ENCODE results near the gene CYLD. TPM values are rescaled to one million over a fixed set of nuclear protein-coding genes. Genes with fewer than 3 reads are reported as not detected.
A peak's percentile ranks its signal among the peaks of the same experiment; 100 is the strongest.

Gene CYLD
- total and polyA plus RNA-seq, 10 of the 15 experiments (the other 5 are each of a cell fraction or from before 2014, with no cell fraction given), result 19.2 to 106 (median 46.1) TPM

GRCh38 chr16:50708373-50709060 is 33.4 kb upstream of the CYLD start:
- H3K9me3 ChIP-seq (replicated peaks; ENCODE audit: control insufficient read depth, insufficient read depth, low read length), result peaks cover 11% of the 10 kb centered on the region
- no peak overlapping the region for H3K4me2 ChIP-seq (ENCODE audit: control insufficient read depth, insufficient read depth)
- no peak for TF ChIP-seq PAX8 (IDR thresholded peaks at IDR 0.05)
- no peak for TF ChIP-seq GATAD2B (conservative IDR thresholded peaks at IDR 0.05; ENCODE audit: low read depth)
- no peak for TF ChIP-seq IRF3 (IDR thresholded peaks at IDR 0.05)
- TF ChIP-seq ZBTB33 (IDR thresholded peaks at IDR 0.05), result peak; percentile 76; the same call in 1 of the 2 replicates
- TF ChIP-seq CBX5 (IDR thresholded peaks at IDR 0.05; ENCODE audit: low read depth), result no peak
- no peak for TF ChIP-seq BACH1 (IDR thresholded peaks at IDR 0.05; ENCODE audit: borderline replicate concordance)
- 90% methylated on average over 10 of the region's 10 CpGs for WGBS (ENCODE audit: insufficient coverage, insufficient replicate concordance, low lambda C conversion rate, missing lambda C conversion rate)
- H2AFZ ChIP-seq (ENCODE audit: control insufficient read depth, low read depth, low read length), result no peak overlapping the region
- ChIA-PET RAD21 (ENCODE audit: unreplicated experiment) (interaction anchor here (0.7 to 1.7 kb wide), 12 partner anchors 9 to 683 kb away, joined by 3 to 9 read pairs (median 4); partner anchors contain the start of genes CNEP1R1 and CYLD), POLR2A (interaction anchor here (0.6 to 1.7 kb wide), 8 partner anchors 9 to 434 kb away, joined by 3 to 8 read pairs (median 5); partner anchors contain the start of genes CYLD and SNX20), SMC1A (ENCODE audit: uncharacterized antibody, unreplicated experiment) (interaction anchor here (0.9 to 2.1 kb wide), 11 partner anchors 8 to 42 kb away, joined by 3 to 9 read pairs (median 5); partner anchors contain the start of gene CYLD), CTCF (interaction anchor here (0.9 to 1.6 kb wide), 10 partner anchors 12 to 98 kb away, joined by 3 to 10 read pairs (median 4); partner anchors contain the start of gene SNX20)
- H3K4me3 ChIP-seq, result no peak overlapping the region
- peak; percentile 13; the same call in 2 of the 3 replicates for ATAC-seq
- H3K79me2 ChIP-seq (ENCODE audit: control insufficient read depth, insufficient read depth, low read length), result no peaks in the 10 kb centered on the region; the same call in 1 of the 2 replicates
- no peaks in the 10 kb centered on the region for H3K27me3 ChIP-seq (replicated peaks in 1 of 2; ENCODE audit: control insufficient read depth in 2 of 2, insufficient read depth in 2 of 2, low read length in 1 of 2)
- H4K20me1 ChIP-seq (ENCODE audit: control insufficient read depth, insufficient read depth), result no peaks in the 10 kb centered on the region
- intact Hi-C loops (cut with micrococcal nuclease; ENCODE audit: unreplicated experiment) (no loop called here), in situ Hi-C loops (cut with MboI) (no loop called here)
- peaks cover 0 to 18% of the 10 kb centered on the region in 2 experiments; a peak in 2 of 4 replicates for H3K36me3 ChIP-seq (ENCODE audit: control insufficient read depth in 2 of 2, insufficient read depth in 2 of 2, low read length in 1 of 2)
- no TSS peak for BruUV-seq (replicated peaks)
- no peak for DNase-seq (ENCODE audit: low read depth, low spot score)
- H3K9ac ChIP-seq (ENCODE audit: control insufficient read depth, insufficient read depth, low read length), result no peak overlapping the region
- no peak for FAIRE-seq
- peaks cover 20% of the 10 kb centered on the region for H3K4me1 ChIP-seq (ENCODE audit: control insufficient read depth, insufficient read depth, low read length)
- peak overlapping the region; percentile 60; the same call in 1 of the 2 replicates for H3K27ac ChIP-seq (ENCODE audit: control insufficient read depth, insufficient read depth)
